HL-60/S4 (cell line): ENCODE data around the gene HLF.

Source experiments
- in situ Hi-C: fragments of 300-500 bp; cut with MboI; formaldehyde crosslinking; loops from 2 replicates; pipeline ENCODE4 v1.14.3; 2022; ENCODE audit warnings: low sequenced_read_pairs

HLF gene

GRCh38 chr17:55304171-55304859 is 39.6 kb downstream of the HLF start:
- in situ Hi-C loops, result no loop called here

- in situ Hi-C loops, result no loop called here
Observed at GRCh38 chr17:55305321-55306087, 40.7 kb downstream of the HLF start.

GRCh38 chr17:55307879-55308278 is 43.1 kb downstream of the HLF start:
- in situ Hi-C loops, result no loop called here

- in situ Hi-C loops, result no loop called here
Observed at GRCh38 chr17:55308613-55309391, 44.0 kb downstream of the HLF start.

- in situ Hi-C loops, result no loop called here
Observed at GRCh38 chr17:55311767-55312375, 47.1 kb downstream of the HLF start.

GRCh38 chr17:55312852-55313251 is 48.1 kb downstream of the HLF start:
- in situ Hi-C loops, result no loop called here

GRCh38 chr17:55314061-55314783 is 49.5 kb downstream of the HLF start:
- in situ Hi-C loops, result no loop called here

GRCh38 chr17:55314784-55315491 is 50.2 kb downstream of the HLF start:
- in situ Hi-C loops, result no loop called here

GRCh38 chr17:55316499-55316898 is 51.7 kb downstream of the HLF start:
- in situ Hi-C loops, result no loop called here

- in situ Hi-C loops, result no loop called here
Observed at GRCh38 chr17:55317284-55317683, 52.5 kb downstream of the HLF start.

GRCh38 chr17:55318081-55318480 is 53.3 kb downstream of the HLF start:
- in situ Hi-C loops, result no loop called here

GRCh38 chr17:55318715-55319487 is 54.1 kb downstream of the HLF start:
- in situ Hi-C loops, result no loop called here

- in situ Hi-C loops, result no loop called here
Observed at GRCh38 chr17:55319933-55320593, 55.3 kb downstream of the HLF start.

GRCh38 chr17:55320594-55321426 is 56.0 kb downstream of the HLF start:
- in situ Hi-C loops, result no loop called here

- in situ Hi-C loops, result no loop called here
Observed at GRCh38 chr17:55321427-55322060, 56.8 kb downstream of the HLF start.

GRCh38 chr17:55322453-55322985 is 57.8 kb downstream of the HLF start:
- in situ Hi-C loops, result no loop called here
